WI38 (cell line): ENCODE measurements around the gene SLCO1A2.

Experiments used
- H3K4me3 ChIP-seq: 2 replicates; pipeline ENCODE4 v1.5.1; 2011; ENCODE audit warnings: low read depth, mild to moderate bottlenecking, control low read depth, low read length
- CTCF ChIP-seq: IDR thresholded peaks from 2 replicates; pipeline ENCODE4 v1.5.1; 2012; ENCODE audit warnings: low read depth, mild to moderate bottlenecking, control low read depth, low read length

The SLCO1A2 gene

GRCh38 chr12:21220266-21220665 lies 114.5 kb downstream of the SLCO1A2 start:
- no peak overlapping the region for H3K4me3 ChIP-seq
- TF ChIP-seq CTCF: no peak

DNA sequence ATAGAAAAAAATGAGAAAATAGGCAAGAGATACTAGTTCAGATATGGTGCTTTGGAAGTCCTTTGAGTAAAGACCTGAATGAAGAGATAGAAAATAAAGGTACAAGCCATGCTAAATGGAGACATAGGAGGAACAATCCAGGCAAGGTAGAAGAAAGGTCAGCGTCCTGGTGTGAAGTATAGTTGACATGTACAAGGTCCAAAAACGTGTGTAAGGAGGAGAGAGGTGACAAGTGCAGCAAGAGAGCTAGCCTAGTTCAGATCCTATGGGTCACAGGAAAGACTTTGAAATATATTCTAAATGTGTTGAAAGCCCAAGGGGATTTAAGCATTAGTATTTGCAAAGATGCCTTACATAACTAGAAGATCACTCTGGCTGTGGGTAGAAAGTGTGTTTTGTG lies 115.5 kb downstream of the SLCO1A2 start:
- H3K4me3 ChIP-seq: no peak overlapping the region
- no peak for TF ChIP-seq CTCF
